Measurements from ENCODE around the gene ADAMTS17.

The ADAMTS17 gene

DNA sequence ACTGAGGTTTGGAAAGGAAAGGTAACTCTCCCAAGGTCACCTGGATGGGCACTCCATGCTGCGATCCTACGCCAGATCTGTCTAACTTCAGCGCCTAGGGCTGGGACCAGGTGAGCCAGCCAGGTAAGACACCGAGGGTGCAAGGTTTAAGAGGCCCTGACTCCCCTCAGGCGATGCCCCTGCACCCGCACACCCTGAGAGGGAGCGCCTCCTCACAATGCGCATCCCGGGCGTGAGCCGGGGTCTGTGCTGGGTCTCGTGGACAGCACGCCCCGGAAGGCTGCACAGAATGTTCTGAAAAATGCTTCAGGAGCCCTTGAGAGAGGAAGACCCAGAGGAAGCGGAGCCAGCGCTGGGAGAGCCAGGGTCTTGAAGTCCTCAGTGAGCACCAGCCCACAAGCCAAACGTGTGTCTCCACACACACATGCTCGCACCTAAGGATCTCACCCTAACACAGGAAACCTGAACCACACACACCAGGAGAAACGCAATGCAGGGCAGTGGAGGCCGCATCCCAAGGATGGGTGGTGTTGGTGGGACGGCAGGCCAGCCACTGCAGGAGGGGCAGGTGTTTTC, 142.0 kb downstream of the ADAMTS17 start:
- no peak for DNase-seq (ENCODE audit: low read depth in 2 of 2)

DNA sequence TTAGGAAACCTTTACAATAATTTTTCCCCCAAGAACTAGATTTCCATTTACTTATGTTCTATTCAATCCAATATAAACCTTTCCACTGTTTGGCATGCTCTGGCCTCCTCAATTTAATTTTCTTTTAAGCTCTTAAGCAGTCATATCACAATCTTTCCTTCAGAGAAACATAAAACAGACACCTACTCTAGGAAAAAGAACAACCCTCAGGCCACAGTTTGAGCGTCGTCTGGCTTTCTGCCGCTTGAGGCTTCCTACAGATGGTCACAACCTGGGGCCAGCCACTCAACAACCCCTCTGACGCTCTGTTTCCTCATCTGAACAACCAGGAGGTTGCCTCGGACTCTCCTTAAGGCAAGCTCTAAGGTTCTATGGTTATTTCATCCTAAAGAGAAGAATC, 143.3 kb downstream of the ADAMTS17 start:
- DNase-seq (ENCODE audit: low read depth in 2 of 2): no peak

DNA sequence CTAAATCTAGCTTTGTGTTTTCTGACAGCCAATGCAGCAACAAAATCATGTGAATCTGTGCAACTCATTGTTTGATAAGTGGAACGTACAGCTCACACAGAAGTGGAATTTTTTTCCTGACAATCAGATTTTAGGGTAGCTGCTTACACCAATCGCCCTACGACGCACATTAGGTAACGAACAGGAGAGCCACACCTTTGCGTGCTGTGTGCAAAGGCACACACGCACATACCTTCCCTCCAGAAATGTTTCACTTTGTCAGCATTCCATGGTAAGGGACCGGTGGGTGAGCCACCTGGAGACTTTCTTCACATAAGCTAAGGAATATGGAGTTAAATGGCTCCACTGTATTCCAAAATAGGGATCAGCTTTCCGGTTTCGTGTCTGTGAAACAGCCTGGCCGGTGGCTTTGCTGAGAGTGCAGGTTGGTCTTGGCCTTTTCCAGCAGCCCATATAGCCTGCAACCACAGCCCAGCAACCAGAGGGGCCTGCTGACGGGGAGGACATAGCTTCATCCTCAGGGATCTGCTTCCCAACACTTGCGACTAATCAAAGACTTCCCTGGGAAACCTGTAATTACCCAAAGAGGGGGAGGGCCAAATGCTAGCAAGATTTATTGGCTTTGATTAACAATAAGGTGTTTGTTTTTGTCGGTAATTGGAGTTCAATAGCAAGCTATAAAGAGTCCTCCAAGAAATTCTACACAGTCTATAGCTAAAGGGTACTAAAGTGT, 145.3 kb downstream of the ADAMTS17 start:
- DNase-seq (ENCODE audit: low read depth in 2 of 2): no peak

DNA sequence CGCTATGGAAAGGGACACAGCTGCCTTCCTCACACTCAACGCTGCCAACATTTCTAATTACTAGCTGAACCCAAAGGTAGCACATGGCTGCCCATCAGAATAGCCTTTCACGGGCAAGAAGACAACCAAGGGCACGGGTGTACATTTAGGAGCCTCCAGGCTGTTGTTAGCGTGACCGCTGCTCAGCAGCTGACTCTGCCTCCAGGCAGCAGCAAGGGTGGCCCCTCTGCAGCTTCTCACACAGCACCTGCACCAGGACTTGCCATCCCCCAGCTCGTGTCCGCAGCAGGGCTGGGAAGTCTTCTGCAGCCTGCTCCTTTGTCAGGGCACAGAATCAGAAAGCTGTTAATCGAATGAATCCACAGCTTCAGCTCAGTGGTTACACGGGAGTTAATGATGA, 146.8 kb downstream of the ADAMTS17 start:
- DNase-seq (ENCODE audit: low read depth in 2 of 2): no peak

DNA sequence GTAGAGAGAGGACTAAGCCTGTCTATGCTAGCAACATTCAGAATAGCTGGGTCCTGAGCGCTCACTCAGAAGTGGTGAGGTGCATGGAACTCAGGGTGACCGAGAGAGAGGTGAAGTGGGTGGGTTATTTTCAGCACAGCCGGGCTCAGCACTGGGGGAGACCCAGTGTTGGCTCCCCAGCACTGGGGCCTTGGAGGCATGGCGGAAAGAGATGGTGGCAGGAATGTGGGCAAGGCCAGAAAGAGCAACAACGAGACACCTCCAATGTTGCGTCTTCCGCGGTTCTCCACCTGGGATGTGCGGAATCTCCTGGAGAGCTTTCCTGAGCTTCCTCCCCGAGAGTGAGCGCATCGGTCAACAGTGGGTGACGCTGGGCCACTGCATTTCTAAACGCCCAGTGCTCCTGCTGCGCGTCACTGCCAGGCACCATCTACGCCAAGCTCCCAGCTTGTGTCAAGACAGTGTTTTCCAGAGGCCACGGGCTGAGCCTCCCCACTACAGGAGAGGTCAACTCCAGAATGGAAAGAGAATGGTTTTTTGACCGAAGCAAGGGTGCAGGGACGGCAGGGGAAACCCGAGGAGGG, 148.4 kb downstream of the ADAMTS17 start:
- no peak for DNase-seq (ENCODE audit: low read depth in 2 of 2)

DNA sequence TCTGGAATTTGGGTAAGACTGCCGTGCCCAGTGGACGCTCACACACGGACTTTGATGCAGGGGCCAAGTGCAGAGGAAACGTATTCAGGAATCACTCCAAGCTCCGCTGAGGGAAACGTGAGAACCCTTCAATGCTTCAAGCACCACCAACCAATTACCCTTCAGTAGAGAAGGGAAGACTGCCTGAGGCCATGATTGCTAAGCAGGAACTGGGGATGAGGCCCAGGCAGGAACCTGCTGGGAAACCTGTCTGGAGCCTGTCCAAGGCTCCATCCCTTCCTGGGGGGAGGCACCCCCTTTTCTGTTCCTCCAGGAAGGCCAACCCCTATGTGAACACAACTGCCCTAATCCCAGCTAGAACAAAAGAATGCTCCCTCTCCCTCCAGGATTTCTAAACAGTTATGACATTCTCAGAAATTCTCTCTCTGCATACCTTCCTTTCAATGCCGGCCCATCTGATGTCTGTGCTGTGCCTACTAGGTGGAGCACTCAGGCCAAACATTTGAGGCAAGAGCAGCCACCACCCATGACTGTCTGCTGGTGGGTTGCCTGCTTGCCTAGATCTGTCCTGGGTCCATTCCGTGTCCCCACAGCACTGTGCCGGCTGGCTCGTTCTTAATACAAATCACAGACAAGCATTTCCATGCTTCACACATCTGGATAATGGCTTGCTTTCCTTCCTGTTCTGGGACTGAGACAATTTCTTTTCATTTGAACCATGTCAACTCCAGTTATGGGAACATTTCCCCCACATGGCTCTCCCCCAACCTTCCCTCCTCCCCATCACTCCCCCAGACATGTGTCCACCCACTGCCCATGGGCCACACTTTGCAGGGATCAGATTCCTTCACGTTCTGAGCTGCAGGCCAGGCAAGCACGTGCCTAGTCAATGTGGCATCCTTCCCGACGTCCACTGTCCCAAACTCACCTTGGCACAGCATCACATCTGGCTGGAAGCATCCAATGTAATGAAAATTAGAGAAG, 149.4 kb downstream of the ADAMTS17 start:
- no peak for DNase-seq (ENCODE audit: low read depth in 2 of 2)

DNA sequence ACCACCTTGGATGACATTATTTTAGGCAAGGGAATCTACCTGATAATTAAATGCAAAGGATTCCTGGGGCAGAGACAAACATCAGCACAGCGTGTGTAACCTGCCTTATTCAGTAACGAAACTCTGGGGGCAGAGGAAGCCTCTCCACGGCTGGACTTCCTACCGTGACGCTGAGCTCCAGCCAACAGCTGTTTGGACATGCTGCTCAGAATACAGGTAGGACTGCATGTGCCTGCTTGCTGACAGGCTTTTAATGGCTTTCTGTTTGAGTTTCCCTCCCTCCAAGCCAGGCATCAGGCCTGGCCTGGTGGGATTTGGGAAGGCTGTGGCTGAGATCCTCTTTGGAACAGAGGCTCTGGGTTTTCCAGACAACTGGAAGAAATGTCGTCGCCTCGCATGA, 150.6 kb downstream of the ADAMTS17 start:
- no peak for DNase-seq (ENCODE audit: low read depth in 2 of 2)

DNA sequence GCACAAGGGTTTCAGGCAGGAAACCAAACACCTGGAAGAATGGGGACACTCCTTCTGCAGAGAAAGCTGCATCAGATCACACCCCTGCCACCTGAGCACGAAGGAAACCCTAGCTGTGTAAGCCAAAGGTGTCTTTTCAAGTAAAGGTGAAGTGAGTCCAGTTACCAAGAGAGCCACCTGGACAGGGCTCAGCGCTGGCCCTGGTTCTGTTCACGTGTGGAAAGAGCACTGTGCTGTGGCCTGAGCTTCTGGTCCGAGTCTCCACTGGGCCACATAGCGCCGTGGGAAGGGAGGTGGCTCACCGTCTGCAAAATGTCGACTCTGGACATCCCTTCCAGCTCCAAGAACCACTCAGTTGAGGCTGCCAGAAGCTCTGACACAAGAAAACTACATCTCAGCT, 151.1 kb downstream of the ADAMTS17 start:
- no peak for DNase-seq (ENCODE audit: low read depth in 2 of 2)

DNA sequence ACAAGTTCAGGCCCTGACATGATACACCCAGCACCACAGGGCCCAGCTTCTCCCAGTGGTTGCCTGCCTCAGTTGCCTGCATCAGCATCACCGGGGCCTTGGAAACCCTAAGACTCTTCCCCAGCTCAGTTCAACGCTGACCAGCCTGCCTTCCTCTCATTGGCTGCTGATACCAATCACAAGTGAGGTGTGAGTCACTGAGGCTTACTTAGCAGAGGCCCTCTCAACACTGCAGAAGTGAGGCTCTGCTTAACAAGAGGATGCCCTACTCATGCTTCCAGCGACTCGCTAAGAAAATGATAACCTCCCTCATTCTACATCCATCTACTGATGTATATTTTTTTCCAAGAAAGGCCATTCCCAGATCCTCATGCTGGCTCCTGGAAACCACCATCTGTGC, 151.9 kb downstream of the ADAMTS17 start:
- no peak for DNase-seq (ENCODE audit: low read depth in 2 of 2)

DNA sequence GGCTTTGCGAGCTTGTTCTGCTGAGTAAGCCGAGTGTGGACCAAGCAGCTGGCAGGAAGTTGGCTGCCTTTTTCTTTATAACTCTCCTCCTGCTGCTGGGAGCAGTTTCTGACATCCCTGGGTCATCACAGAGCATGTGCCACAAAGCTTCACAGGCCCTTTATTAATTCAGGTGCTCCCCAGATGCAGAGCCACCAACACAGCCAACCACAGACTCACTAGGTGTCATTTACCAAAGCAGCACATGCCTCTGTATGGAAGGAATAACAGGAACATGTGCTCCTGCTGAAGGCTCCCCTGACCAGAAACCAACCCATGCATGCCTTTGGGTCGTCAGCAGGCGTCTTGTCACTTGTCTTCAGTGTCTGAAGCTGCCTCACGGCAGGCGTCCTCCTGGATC, 152.5 kb downstream of the ADAMTS17 start:
- no peak for DNase-seq (ENCODE audit: low read depth in 2 of 2)

DNA sequence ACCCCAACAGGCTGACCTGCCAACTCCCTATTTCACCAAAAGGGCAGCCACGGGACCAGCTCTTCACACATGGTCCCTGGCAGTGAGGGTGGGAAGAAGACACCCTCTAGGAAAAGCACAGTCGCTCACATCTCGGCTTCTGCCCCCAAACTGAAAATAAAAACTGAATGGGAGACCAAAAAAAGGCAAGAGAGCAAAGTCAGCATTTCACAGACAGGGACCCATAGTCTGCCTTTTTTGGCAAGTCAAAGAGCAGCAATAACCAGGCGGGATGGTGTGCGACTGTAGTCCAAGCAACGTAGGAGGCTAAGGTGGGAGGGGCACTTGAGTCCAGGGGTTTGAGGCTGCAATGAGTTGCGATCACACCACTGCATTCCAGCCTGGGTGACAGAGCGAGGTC, 154.1 kb downstream of the ADAMTS17 start:
- no peak for DNase-seq (ENCODE audit: low read depth in 2 of 2)

DNA sequence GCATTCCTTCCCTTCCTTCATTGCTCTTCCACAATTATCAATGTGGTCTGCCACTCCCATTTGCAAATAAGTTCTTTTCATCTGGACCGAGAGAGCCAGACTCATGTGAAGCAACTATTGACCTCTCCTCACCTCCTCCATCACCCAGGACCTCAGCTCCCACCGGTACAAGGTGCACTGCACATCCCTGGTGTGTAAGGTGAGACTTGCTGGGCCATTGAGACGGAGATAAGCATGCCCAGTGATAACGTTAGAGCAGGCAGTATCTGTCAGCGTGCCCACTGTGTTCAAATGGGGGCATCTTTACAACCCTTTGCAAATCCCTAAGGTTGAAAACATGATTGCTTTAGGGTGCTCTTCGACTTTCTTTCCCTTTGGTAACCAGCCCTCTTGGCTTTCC, 154.8 kb downstream of the ADAMTS17 start:
- no peak for DNase-seq (ENCODE audit: low read depth in 2 of 2)

DNA sequence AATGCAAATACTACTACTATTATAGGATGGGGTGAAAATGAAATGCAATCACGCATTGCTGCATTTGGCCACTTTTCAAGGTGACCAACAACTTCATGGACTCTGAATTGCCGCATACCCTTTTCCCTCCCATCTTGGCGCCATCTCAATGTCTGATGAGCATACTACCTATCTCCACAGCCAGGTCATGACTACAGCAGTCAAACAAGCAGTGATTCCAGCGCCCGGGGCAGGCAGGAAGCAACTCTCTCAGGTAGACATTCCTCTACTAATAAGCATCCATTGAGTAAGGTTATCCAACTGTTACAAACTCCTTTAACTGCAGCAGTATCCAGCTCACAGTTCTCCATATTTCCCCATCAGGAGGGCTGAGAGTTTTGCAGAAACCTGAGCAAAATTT, 155.4 kb downstream of the ADAMTS17 start:
- DNase-seq (ENCODE audit: low read depth in 2 of 2): no peak

DNA sequence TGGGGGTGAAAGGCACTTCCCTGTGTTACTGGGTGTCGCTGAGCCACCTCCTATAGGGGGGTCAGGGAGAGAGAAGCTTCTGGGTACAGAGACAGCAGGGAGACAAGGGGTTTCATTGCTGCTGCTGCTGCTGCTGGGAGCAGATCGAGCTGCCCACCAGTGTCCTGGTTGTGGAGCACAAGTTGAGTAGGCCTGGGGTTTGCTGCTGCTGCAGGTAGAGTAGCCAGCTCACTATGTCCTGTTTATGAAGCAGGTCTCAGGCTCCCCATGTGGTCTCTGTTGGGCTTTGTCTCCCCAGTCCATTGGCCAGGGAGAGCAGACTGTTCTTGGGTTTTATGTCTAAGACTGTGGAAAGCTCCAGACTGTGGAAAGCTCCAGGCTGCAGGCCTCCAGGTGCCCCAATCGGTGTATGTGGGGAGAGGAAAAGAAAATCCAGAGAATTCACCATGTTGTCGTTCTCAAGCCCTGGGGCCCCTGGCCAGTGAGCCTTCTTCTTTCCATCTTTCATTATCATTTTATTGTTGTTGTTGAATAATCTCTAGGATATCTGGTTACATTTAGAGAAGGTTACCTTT, 157.8 kb downstream of the ADAMTS17 start:
- no peak for DNase-seq (ENCODE audit: low read depth in 2 of 2)

DNA sequence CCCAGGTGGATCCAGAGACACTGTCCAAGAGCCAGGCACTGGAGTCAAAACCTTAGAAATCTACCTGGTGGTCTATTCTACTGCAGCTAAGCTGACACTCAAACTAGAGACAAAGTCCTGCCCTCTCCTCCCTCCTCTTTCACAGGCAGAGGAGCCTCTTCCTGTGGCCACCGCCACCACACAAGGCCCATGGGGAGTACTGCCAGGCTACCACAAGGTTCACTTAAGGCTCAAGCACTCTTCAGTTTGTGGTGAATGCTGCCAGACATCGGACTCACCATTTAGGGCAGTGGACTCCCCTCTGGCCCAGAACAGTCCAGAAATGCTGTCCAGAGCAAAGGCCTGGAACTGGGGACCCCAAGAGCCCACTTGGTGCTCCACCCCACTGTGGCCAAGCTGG, 160.9 kb downstream of the ADAMTS17 start:
- DNase-seq (ENCODE audit: low read depth in 2 of 2): no peak

DNA sequence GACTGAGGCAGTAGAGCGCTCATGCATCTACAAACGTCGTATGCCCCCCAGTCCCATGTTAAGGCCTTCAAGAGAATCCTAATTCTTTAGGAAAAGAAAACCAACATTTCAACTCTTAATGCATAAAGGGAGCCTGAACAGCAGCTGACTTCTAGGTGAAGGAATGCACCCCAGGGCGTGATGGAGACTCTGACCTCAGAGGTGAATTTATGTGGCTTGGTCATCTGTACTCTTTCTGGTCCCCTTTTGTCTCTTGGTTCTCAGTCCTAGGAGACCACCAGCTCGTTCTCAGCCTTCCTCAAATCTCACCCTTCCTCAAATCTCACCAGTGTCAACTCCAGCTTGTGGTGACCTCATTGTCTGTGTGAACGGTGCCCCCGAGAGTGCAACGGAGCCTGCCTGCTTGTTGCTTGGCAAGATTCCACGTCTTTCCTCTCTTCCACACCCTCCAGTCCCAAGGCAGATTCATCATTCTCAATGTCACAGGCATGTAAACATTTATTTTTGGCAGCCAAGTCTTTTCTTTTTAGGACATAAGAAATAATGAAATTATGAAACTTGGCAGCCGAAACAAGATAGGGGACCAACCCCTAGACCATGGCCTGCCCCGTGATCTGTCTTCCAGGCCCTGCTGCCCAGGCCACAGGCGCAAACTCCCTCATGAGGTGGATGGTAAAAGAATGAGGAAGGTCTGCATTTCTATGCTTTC, 166.2 kb downstream of the ADAMTS17 start:
- no peak for DNase-seq (ENCODE audit: low read depth in 2 of 2)

DNA sequence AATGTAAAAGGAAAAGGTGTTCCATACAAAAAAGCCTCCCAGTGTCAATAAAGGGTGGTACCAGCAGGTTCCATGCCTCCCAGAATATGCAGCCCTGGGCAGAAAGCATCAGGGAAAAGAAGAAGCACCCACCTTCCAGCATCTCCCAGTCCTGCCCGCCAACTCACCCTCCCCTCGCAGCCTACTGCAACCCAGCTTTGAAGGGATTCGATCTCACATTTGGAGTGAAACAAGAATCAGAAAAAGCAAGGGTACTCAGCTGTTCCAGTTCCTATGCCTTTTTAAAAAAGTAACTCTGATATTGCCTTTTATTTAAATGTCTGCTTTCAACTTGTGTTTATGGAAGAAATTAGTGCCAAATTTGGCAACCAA, 166.9 kb downstream of the ADAMTS17 start:
- no peak for DNase-seq (ENCODE audit: low read depth in 2 of 2)

DNA sequence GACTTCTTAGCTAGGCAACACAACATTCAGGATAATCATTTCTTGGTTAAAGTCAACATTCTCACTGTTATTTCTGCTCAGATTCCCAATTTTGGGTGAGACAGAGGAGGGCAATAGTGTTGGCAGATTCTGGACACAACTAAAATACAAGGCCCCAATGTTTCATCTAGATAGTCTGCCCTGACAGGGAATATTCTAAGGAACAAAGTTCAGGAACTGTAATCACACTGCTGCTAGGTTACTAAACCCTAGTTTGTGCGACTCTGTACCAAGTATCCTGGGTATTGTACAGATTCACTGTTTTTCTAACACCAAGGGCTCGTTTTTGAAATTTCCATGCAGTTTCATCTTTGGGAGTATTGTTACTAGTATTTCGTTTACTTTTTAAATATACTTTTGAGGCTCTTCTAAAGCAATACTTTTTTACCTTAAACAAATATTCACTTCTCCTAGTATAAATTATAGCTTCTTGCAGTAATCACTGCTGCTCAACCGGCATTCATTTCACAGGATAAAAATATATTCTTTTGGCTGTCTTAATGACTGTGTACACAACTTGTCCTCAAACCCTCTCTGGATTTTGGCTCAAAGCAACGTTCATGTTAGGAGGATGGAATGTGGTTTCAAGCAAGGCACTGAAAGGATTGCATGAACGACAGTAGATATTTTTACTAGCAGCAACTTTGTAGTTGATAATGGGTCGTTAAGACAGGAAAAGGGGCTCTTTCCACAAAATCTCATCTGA, 167.4 kb downstream of the ADAMTS17 start:
- DNase-seq (ENCODE audit: low read depth in 2 of 2): no peak

DNA sequence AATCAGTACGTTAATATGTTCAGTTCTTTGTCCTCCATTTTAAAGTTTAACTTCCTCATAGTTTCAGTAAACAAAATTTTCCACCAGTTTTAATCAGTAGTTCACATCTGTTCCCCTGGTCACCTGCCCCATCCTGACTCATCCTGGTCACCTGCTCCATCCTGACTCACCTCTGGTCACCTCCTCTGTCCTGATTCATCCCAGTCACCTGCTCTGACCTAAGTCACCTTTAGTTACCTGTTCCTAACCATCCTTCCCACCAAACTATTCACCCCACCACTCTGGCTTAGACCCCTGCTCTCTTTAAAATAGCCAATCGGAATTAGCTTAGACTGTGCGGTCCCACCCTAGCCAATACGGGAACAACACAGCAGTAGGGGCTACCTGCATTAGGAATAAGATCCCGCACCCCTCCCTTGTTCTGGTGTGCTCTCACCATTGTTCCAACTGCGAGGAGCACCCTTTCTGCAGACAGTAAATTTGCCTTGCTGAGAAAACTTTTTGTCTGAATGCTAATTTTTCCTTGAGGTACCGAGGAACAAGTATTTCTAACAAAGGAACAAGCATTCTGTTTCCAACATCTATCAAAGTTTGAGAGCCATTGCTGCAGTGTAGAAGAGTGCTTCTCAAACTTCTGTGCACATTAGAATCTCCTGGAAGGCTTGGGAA, 169.3 kb downstream of the ADAMTS17 start:
- DNase-seq (ENCODE audit: low read depth in 2 of 2): no peak

DNA sequence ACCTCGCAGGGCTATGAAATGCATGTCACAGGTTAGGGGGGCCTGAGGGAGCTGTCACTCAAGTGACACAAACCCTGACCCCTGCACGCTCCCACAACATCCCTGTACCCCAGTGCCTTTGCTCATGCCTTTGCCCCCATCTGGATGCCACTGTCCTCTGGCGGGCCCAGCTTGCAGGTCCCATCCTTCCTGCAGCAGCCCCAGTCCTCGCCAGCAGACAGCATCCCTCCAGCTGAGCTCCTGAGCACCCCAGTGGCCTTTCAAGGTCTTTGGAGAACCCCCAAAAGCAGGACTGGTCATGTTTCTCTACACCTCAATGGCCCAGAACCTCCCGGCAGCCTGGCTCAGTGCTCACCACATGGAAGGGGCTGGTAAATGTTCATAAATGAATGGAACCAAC, 170.4 kb downstream of the ADAMTS17 start:
- no peak for DNase-seq (ENCODE audit: low read depth in 2 of 2)
